Neural cell (in vitro differentiated cells): ENCODE results near the gene AMY2B. TPM values are rescaled to one million over a fixed set of nuclear protein-coding genes. Genes with fewer than 3 reads are reported as not detected.
"Not testable (repeated sequence)": the region's sequence is repeated elsewhere in the genome, so short reads cannot be mapped to it uniquely, and the experiment has no call there.

ENCODE experiments used
- H2AFZ ChIP-seq: fragments of 200-600, 300-800 bp; sonication (generic), shearing (Covaris generic); 2 replicates; pipeline ENCODE4 v1.6.0; 2014; ENCODE audit warnings: low read depth, mild to moderate bottlenecking, antibody characterized with exemption, low read length, moderate library complexity
- H3F3A ChIP-seq: fragments of 200-600 bp; shearing (Covaris generic); 2 replicates; pipeline ENCODE4 v1.6.1; 2016; ENCODE audit warnings: mild to moderate bottlenecking, moderate library complexity, mixed read lengths, antibody characterized with exemption, low read length; ENCODE audit not compliant: insufficient read depth, poor library complexity, severe bottlenecking
- H3K27ac ChIP-seq: fragments of 200-600, 300-800 bp; sonication (generic), shearing (Covaris generic); 2 replicates; pipeline ENCODE4 v1.5.1; 2014; ENCODE audit warnings: mild to moderate bottlenecking, low read length, moderate library complexity
- H3K27me3 ChIP-seq: fragments of 300-800, 200-600 bp; sonication (generic), shearing (Covaris generic); 2 replicates; pipeline ENCODE4 v1.6.0; 2014; ENCODE audit warnings: mild to moderate bottlenecking, low read depth, low read length, moderate library complexity; ENCODE audit not compliant: insufficient read depth
- H3K36me3 ChIP-seq: fragments of 300-800, 200-600 bp; sonication (generic), shearing (Covaris generic); 2 replicates; pipeline ENCODE4 v1.5.1; 2014; ENCODE audit warnings: mild to moderate bottlenecking, antibody characterized with exemption, low read length, moderate library complexity; ENCODE audit not compliant: insufficient read depth
- H3K4me2 ChIP-seq: fragments of 300-800, 200-600 bp; sonication (generic), shearing (Covaris generic); 2 replicates; pipeline ENCODE4 v1.6.0; 2014; ENCODE audit warnings: mild to moderate bottlenecking, low read length
- H3K4me3 ChIP-seq: fragments of 300-800, 200-600 bp; sonication (generic), shearing (Covaris generic); 2 replicates; pipeline ENCODE4 v1.5.1; 2014; ENCODE audit warnings: mild to moderate bottlenecking, low read length, moderate library complexity
- H3K79me2 ChIP-seq: fragments of 200-600 bp; shearing (Covaris generic); replicated peaks from 2 replicates; pipeline ENCODE4 v1.6.0; 2014; ENCODE audit warnings: mild to moderate bottlenecking, low read length, moderate library complexity; ENCODE audit not compliant: insufficient read depth
- H3K9ac ChIP-seq: fragments of 300-800, 200-600 bp; sonication (generic), shearing (Covaris generic); 2 replicates; pipeline ENCODE4 v1.6.1; 2016; ENCODE audit warnings: mild to moderate bottlenecking, low read length, mixed read lengths
- H3K9me2 ChIP-seq: fragments of 200-600 bp; shearing (Covaris generic); 2 replicates; pipeline ENCODE4 v1.6.1; 2016; ENCODE audit warnings: mild to moderate bottlenecking, low read length, mixed read lengths; ENCODE audit not compliant: insufficient read depth
- H3K9me3 ChIP-seq: fragments of 200-600, 300-800 bp; sonication (generic), shearing (Covaris generic); 2 replicates; pipeline ENCODE4 v1.6.1; 2016; ENCODE audit warnings: mild to moderate bottlenecking, mixed run types, low read length, moderate library complexity, mixed read lengths
- H4K20me1 ChIP-seq: fragments of 200-600 bp; shearing (Covaris generic); 2 replicates; pipeline ENCODE4 v1.6.1; 2016; ENCODE audit warnings: mild to moderate bottlenecking, mixed run types; ENCODE audit not compliant: insufficient read depth
- CTCF ChIP-seq: fragments of 450-650 bp; IDR thresholded peaks from 2 replicates; pipeline ENCODE4 v1.5.1; 2014; ENCODE audit warnings: antibody characterized with exemption, mild to moderate bottlenecking, moderate library complexity; ENCODE audit not compliant: poor library complexity, severe bottlenecking
- EP300 ChIP-seq: fragments of 450-650 bp; conservative IDR thresholded peaks from 2 replicates; pipeline ENCODE4 v1.6.1; 2014; ENCODE audit warnings: antibody characterized with exemption, mild to moderate bottlenecking, moderate library complexity; ENCODE audit not compliant: poor library complexity, severe bottlenecking
- EZH2 ChIP-seq: fragments of 200-600, 300-800 bp; shearing (Covaris generic), sonication (generic); IDR thresholded peaks from 2 replicates; pipeline ENCODE4 v1.6.1; 2014; ENCODE audit warnings: antibody characterized with exemption, low read length, borderline replicate concordance, mild to moderate bottlenecking; ENCODE audit not compliant: insufficient read depth, poor library complexity, severe bottlenecking
- MXI1 ChIP-seq: fragments of 450-650 bp; conservative IDR thresholded peaks from 2 replicates; pipeline ENCODE4 v1.6.1; 2014; ENCODE audit warnings: antibody characterized with exemption, mild to moderate bottlenecking; ENCODE audit not compliant: poor library complexity, severe bottlenecking
- POLR2AphosphoS5 ChIP-seq: IDR thresholded peaks from 2 replicates; pipeline ENCODE4 v1.6.1; 2012
- RAD21 ChIP-seq: fragments of 450-650 bp; conservative IDR thresholded peaks from 2 replicates; pipeline ENCODE4 v1.6.1; 2014; ENCODE audit warnings: antibody characterized with exemption, mild to moderate bottlenecking, moderate library complexity
- SMC3 ChIP-seq: fragments of 450-650 bp; conservative IDR thresholded peaks from 2 replicates; pipeline ENCODE4 v1.6.1; 2014; ENCODE audit warnings: antibody characterized with exemption, mild to moderate bottlenecking, moderate library complexity; ENCODE audit not compliant: poor library complexity
- TAF1 ChIP-seq: IDR thresholded peaks from 2 replicates; pipeline ENCODE4 v1.6.1; 2012; ENCODE audit warnings: low read depth
- polyA plus RNA-seq: library from polyadenylated mRNA; depleted of rRNA; stranded (reverse); fragments of >200 nt; gene quantifications from 2 replicates; pipeline ENCODE4 v1.2.3, GENCODE V29; 2014
- TF ChIP-seq, protein P1 (sequence below): IDR thresholded peaks from 2 replicates; pipeline ENCODE4 v1.6.1; 2012; ENCODE audit warnings: borderline replicate concordance

The AMY2B gene
- polyA plus RNA-seq, 1 donor from 2014 or later = 48.1 TPM

GRCh38 chr1:103583887-103584286 is 12.5 kb downstream of the AMY2B start:
- no peaks in the 10 kb centered on the region for H3K79me2 ChIP-seq
- H3K27me3 ChIP-seq = no peaks in the 10 kb centered on the region
- TF ChIP-seq POLR2AphosphoS5 (no peak), EP300 (no peak), TAF1 (no peak), RAD21 (no peak), MXI1 (no peak), EZH2 (no peak), SMC3 (no peak), CTCF (no peak)
- TF ChIP-seq, protein P1, sequence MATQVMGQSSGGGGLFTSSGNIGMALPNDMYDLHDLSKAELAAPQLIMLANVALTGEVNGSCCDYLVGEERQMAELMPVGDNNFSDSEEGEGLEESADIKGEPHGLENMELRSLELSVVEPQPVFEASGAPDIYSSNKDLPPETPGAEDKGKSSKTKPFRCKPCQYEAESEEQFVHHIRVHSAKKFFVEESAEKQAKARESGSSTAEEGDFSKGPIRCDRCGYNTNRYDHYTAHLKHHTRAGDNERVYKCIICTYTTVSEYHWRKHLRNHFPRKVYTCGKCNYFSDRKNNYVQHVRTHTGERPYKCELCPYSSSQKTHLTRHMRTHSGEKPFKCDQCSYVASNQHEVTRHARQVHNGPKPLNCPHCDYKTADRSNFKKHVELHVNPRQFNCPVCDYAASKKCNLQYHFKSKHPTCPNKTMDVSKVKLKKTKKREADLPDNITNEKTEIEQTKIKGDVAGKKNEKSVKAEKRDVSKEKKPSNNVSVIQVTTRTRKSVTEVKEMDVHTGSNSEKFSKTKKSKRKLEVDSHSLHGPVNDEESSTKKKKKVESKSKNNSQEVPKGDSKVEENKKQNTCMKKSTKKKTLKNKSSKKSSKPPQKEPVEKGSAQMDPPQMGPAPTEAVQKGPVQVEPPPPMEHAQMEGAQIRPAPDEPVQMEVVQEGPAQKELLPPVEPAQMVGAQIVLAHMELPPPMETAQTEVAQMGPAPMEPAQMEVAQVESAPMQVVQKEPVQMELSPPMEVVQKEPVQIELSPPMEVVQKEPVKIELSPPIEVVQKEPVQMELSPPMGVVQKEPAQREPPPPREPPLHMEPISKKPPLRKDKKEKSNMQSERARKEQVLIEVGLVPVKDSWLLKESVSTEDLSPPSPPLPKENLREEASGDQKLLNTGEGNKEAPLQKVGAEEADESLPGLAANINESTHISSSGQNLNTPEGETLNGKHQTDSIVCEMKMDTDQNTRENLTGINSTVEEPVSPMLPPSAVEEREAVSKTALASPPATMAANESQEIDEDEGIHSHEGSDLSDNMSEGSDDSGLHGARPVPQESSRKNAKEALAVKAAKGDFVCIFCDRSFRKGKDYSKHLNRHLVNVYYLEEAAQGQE = no peak

DNA sequence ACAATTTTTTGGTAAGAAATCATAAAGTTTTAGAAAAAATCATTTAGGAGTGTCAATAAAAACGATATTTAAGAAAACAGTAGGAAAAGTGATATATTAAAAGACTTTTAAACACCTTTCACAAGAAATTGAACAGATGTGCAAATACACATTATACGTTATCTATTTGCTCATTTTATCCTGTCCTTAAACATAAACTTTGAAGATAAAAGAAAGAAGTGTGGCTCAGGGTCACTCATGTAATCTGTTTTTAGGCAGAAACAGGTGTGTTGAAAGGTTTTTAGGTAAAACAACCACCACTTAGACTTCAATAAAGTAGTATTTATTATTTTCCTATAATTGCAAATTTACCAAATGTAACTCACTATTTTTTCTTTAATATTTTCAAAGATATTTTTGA is 13.1 kb downstream of the AMY2B start:
- peaks cover 4% of the 10 kb centered on the region for H3K9me3 ChIP-seq
- TF ChIP-seq MXI1 = no peak
- TF ChIP-seq, protein P1 = no peak
- no peak for TF ChIP-seq TAF1
- TF ChIP-seq POLR2AphosphoS5 = no peak
- TF ChIP-seq CTCF = no peak
- no peak for TF ChIP-seq EZH2
- no peak for TF ChIP-seq SMC3
- no peaks in the 10 kb centered on the region for H4K20me1 ChIP-seq
- H2AFZ ChIP-seq = no peak overlapping the region
- no peak overlapping the region for H3K9ac ChIP-seq
- no peaks in the 10 kb centered on the region for H3F3A ChIP-seq
- H3K36me3 ChIP-seq = no peaks in the 10 kb centered on the region
- no peak overlapping the region for H3K27ac ChIP-seq
- no peak overlapping the region for H3K4me3 ChIP-seq
- H3K9me2 ChIP-seq = no peaks in the 10 kb centered on the region
- H3K27me3 ChIP-seq = no peaks in the 10 kb centered on the region
- H3K4me2 ChIP-seq = no peak overlapping the region
- H3K79me2 ChIP-seq = no peaks in the 10 kb centered on the region

More at GRCh38 chr1:103583887-103584286, 12.5 kb downstream of the AMY2B start:
- H3K27ac ChIP-seq = no peak overlapping the region
- H3K9me2 ChIP-seq = no peaks in the 10 kb centered on the region
- no peak overlapping the region for H3K9ac ChIP-seq
- H3K36me3 ChIP-seq = no peaks in the 10 kb centered on the region
- H3K9me3 ChIP-seq = peaks cover 4% of the 10 kb centered on the region
- H3F3A ChIP-seq = no peaks in the 10 kb centered on the region
- H2AFZ ChIP-seq = no peak overlapping the region
- H3K4me2 ChIP-seq = no peak overlapping the region
- no peak overlapping the region for H3K4me3 ChIP-seq
- no peaks in the 10 kb centered on the region for H4K20me1 ChIP-seq

GRCh38 chr1:103602740-103603139 is 31.4 kb downstream of the AMY2B start:
- H3K9ac ChIP-seq, H3K9me2 ChIP-seq, H3K4me3 ChIP-seq, H4K20me1 ChIP-seq, H3K9me3 ChIP-seq, H3K79me2 ChIP-seq, H2AFZ ChIP-seq, H3K27ac ChIP-seq, H3K36me3 ChIP-seq, H3K27me3 ChIP-seq, H3F3A ChIP-seq, H3K4me2 ChIP-seq: not testable (repeated sequence)
